OCI-LY7 (cell line): ENCODE results near the gene ZNHIT1. TPM values are rescaled to one million over a fixed set of nuclear protein-coding genes. Genes with fewer than 3 reads are reported as not detected.

Experiments used
- BruUV-seq: library from RNA; stranded (reverse); fragments of 400-500 nt; replicated peaks from 2 replicates; lab custom pipeline; 2021; lab: Mats Ljungman, UMichigan
- CTCF ChIA-PET: fragments of 300-600 bp; sonication (Branson Sonifier 250); formaldehyde crosslinking; loops from one replicate; lab custom pipeline; 2022; ENCODE audit warnings: antibody characterized with exemption; ENCODE audit not compliant: unreplicated experiment; lab: Charles Lee
- POLR2A ChIA-PET: fragments of 300-600 bp; sonication (Branson Sonifier 250); formaldehyde crosslinking; loops from one replicate; lab custom pipeline; 2022; ENCODE audit warnings: antibody characterized with exemption; lab: Charles Lee
- DNase-seq: peaks from one replicate; pipeline ENCODE4 v3.0.0-alpha.2; 2015; ENCODE audit warnings: low spot score
- H2AFZ ChIP-seq: fragments of 200-600 bp; sonication (generic), shearing (Covaris generic); 2 replicates; pipeline ENCODE4 v1.6.1; 2014; ENCODE audit warnings: mild to moderate bottlenecking, antibody characterized with exemption, low read length, moderate library complexity
- H3K27ac ChIP-seq: fragments of 200-600 bp; sonication (generic); 2 replicates; pipeline ENCODE4 v1.5.1; 2014; ENCODE audit warnings: mixed run types, low read depth, mild to moderate bottlenecking, moderate library complexity, low read length, inconsistent platforms; ENCODE audit not compliant: poor library complexity, severe bottlenecking
- H3K36me3 ChIP-seq: fragments of 200-600 bp; sonication (generic); 2 replicates; pipeline ENCODE4 v1.6.1; 2014; ENCODE audit warnings: mild to moderate bottlenecking, antibody characterized with exemption, low read length, moderate library complexity, mixed read lengths; ENCODE audit not compliant: insufficient read depth
- H3K4me1 ChIP-seq: fragments of 200-600 bp; sonication (generic); 2 replicates; pipeline ENCODE4 v1.5.1; 2014; ENCODE audit warnings: mild to moderate bottlenecking, low read length; ENCODE audit not compliant: insufficient read depth, poor library complexity, severe bottlenecking
- H3K4me2 ChIP-seq: fragments of 200-600 bp; sonication (generic); 2 replicates; pipeline ENCODE4 v1.6.1; 2014; ENCODE audit warnings: mild to moderate bottlenecking, low read length
- H3K4me3 ChIP-seq: fragments of 200-600 bp; sonication (generic); 2 replicates; pipeline ENCODE4 v1.5.1; 2014; ENCODE audit warnings: mild to moderate bottlenecking, low read depth, low read length; ENCODE audit not compliant: poor library complexity, severe bottlenecking
- H3K79me2 ChIP-seq: fragments of 200-600 bp; sonication (generic); 2 replicates; pipeline ENCODE4 v1.6.1; 2016; ENCODE audit warnings: low read depth, mild to moderate bottlenecking, low read length, moderate library complexity, mixed read lengths; ENCODE audit not compliant: insufficient read depth
- H3K9me2 ChIP-seq: fragments of 200-600 bp; sonication (generic); 2 replicates; pipeline ENCODE4 v1.6.1; 2016; ENCODE audit warnings: mild to moderate bottlenecking, low read length, mixed read lengths; ENCODE audit not compliant: insufficient read depth
- H3K9me3 ChIP-seq: fragments of 200-600 bp; sonication (generic); 2 replicates; pipeline ENCODE4 v1.6.1; 2014; ENCODE audit warnings: mild to moderate bottlenecking, mixed run types, low read length, mixed read lengths
- H4K20me1 ChIP-seq: fragments of 200-600 bp; sonication (generic); 2 replicates; pipeline ENCODE4 v1.6.1; 2014; ENCODE audit warnings: mild to moderate bottlenecking, antibody characterized with exemption, low read length, moderate library complexity, mixed read lengths; ENCODE audit not compliant: insufficient read depth
- EZH2phosphoT487 ChIP-seq: fragments of 200-600 bp; sonication (generic); IDR thresholded peaks from 2 replicates; pipeline ENCODE4 v1.6.1; 2018; ENCODE audit warnings: low read depth, borderline replicate concordance, mild to moderate bottlenecking, mixed run types, antibody characterized with exemption, low read length, moderate library complexity, mixed read lengths
- intact Hi-C: fragments of 100-400 bp; cut with micrococcal nuclease; formaldehyde crosslinking; loops from one replicate; pipeline ENCODE4 v1.10.0; 2022; ENCODE audit not compliant: unreplicated experiment
- total RNA-seq, 2 experiments: library from RNA; depleted of rRNA in 1 of 2; stranded (reverse); fragments of >200 nt in 1 of 2; shearing (Covaris generic) in 1 of 2; gene quantifications; 2 replicates each; pipeline ENCODE4 v1.2.3, GENCODE V29; 2014 to 2022
- TF ChIP-seq, protein P1 (sequence below): fragments of 200-600 bp; sonication (generic); conservative IDR thresholded peaks from 2 replicates; pipeline ENCODE4 v1.5.1; 2014; ENCODE audit warnings: mild to moderate bottlenecking, antibody characterized with exemption, low read length, moderate library complexity, mixed read lengths

Gene ZNHIT1
- total RNA-seq, 2 experiments from 2014 or later: 44.3 to 77.3 TPM

DNA sequence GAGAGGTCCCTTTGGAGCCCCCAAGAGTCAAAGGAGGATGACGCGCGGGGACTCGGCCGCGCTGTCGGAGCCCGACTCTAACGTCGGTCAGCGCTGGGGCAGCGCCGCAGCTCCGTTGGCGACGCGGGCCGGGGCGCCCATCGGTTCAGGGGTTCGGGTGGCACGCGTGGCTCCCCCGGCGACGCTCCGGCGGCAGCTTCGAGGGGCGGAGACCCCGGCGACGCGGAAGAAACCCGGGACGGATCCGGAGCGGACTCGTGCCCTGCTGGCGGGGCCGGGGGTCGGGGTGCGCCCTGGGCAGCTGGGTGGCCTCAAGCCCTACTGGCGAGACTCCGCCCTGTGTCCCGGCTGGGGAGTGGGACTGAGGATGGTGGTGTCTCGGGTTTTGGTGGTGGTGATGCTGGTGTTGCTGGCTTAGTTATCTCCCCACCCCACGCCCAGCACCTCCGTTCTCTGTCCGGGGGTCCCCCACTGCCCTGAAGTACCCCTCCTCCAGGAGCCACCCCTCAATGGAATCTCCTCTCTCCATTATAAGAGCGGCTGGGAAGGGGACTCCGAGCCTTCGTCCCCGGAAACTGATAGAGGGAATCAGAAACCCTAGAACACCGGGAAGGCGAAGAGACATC lies 37.7 kb upstream of the ZNHIT1 start, which contains the start of gene NAT16:
TSS of gene NAT16 (minus strand) at position 164 of the 626 bp plus-strand sequence. CDS start 5,486 bp downstream, outside the sequence.
- H3K27ac ChIP-seq: no peak within 1 kb of the TSS
- ChIA-PET POLR2A (no interaction called here), CTCF (no interaction called here)
- H4K20me1 ChIP-seq: no peaks in the 10 kb centered on the region
- peaks cover 8% of the 10 kb centered on the region for H3K4me1 ChIP-seq
- no peaks in the 10 kb centered on the region for H3K36me3 ChIP-seq
- H3K9me3 ChIP-seq: no peaks in the 10 kb centered on the region
- H3K9me2 ChIP-seq: no peaks in the 10 kb centered on the region
- intact Hi-C loops: no loop called here
- no peak for TF ChIP-seq EZH2phosphoT487
- TF ChIP-seq, protein P1, sequence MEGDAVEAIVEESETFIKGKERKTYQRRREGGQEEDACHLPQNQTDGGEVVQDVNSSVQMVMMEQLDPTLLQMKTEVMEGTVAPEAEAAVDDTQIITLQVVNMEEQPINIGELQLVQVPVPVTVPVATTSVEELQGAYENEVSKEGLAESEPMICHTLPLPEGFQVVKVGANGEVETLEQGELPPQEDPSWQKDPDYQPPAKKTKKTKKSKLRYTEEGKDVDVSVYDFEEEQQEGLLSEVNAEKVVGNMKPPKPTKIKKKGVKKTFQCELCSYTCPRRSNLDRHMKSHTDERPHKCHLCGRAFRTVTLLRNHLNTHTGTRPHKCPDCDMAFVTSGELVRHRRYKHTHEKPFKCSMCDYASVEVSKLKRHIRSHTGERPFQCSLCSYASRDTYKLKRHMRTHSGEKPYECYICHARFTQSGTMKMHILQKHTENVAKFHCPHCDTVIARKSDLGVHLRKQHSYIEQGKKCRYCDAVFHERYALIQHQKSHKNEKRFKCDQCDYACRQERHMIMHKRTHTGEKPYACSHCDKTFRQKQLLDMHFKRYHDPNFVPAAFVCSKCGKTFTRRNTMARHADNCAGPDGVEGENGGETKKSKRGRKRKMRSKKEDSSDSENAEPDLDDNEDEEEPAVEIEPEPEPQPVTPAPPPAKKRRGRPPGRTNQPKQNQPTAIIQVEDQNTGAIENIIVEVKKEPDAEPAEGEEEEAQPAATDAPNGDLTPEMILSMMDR: no peak
- H3K4me3 ChIP-seq: no peak within 1 kb of the TSS
- no peak for DNase-seq
- H2AFZ ChIP-seq: no peak within 1 kb of the TSS
- H3K4me2 ChIP-seq: no peak within 1 kb of the TSS
- BruUV-seq: no TSS peak
- no peaks in the 10 kb centered on the region for H3K79me2 ChIP-seq

DNA sequence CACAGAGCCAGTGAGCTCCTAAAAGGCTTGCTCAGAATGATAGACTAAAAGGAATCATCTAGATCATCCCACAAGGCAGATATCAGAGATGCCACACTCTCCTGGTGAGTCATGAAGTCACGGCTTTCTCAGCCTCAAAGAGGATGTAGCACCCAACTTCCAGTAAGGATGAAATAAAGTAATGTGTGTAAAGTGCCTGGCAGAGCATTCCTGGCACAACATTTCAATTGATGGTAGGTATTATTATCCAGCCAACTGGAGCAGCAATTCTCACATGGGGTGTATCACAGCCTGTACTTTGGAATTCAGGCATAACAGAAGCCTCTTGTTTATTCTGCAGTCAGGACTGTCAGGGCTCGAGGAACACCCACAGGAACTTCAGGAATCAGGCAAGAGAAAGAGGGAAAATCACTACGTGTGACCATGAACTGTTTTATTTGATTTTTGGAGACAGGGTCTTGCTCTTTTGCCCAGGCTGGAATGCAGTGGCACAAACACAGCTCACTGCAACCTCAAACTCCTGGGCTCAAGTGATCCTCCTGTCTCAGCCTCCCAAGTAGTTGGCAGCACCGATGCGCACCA lies 32.6 kb upstream of the ZNHIT1 start:
- Histone ChIP-seq H3K9me2 (no peaks in the 10 kb centered on the region), H4K20me1 (no peaks in the 10 kb centered on the region), H3K79me2 (no peaks in the 10 kb centered on the region), H3K4me1 (peaks cover 8% of the 10 kb centered on the region), H3K27ac (no peak overlapping the region), H3K36me3 (no peaks in the 10 kb centered on the region), H2AFZ (no peak overlapping the region), H3K4me2 (no peak overlapping the region), H3K9me3 (no peaks in the 10 kb centered on the region), H3K4me3 (no peak overlapping the region)
- ChIA-PET POLR2A (interaction anchor here (1.7 kb wide), 1 partner anchor 11 kb away, joined by 6 read pairs; no protein-coding TSS in a partner anchor), CTCF (no interaction called here)
- no peak for TF ChIP-seq EZH2phosphoT487
- TF ChIP-seq, protein P1: no peak
- intact Hi-C loops: no loop called here
- no TSS peak for BruUV-seq
- no peak for DNase-seq

DNA sequence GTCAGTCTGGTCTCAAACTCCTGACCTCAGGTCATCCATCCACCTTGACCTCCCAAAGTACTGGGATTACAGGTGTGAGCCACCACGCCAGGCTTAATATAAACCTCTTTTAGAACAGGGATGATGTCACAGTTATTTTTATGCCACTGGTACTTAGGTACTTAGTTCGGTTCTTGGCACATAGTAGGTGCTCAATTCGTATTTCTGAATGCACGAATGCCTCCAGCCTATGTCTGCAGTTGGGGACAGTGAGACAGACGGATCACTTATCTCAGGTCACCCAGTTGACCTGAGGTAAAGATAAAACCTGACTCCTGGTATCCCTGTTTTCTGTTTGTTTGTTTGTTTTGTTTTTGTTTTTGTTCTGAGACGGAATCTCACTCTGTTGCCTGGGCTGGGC lies 31.8 kb upstream of the ZNHIT1 start:
- Histone ChIP-seq H2AFZ (no peak overlapping the region), H3K9me3 (no peaks in the 10 kb centered on the region), H3K4me2 (no peak overlapping the region), H3K79me2 (no peaks in the 10 kb centered on the region), H3K9me2 (no peaks in the 10 kb centered on the region), H3K36me3 (no peaks in the 10 kb centered on the region), H3K4me3 (no peak overlapping the region), H3K27ac (no peak overlapping the region), H4K20me1 (no peaks in the 10 kb centered on the region), H3K4me1 (peaks cover 8% of the 10 kb centered on the region)
- TF ChIP-seq, protein P1: no peak
- no peak for TF ChIP-seq EZH2phosphoT487
- CTCF ChIA-PET: no interaction called here
- POLR2A ChIA-PET: no interaction called here
- no peak for DNase-seq
- BruUV-seq: no TSS peak
- intact Hi-C loops: no loop called here
